IgD-negative memory B cell (primary cell): Measurements from ENCODE around the gene ANK2. TPM values are rescaled to one million over a fixed set of nuclear protein-coding genes. Genes with fewer than 3 reads are reported as not detected.
"Not testable (repeated sequence)": the region's sequence is repeated elsewhere in the genome, so short reads cannot be mapped to it uniquely, and the experiment has no call there.

ENCODE experiments used
- H3K27ac Mint-ChIP-seq, 3 donors: one replicate each; pipeline ENCODE4 v1.8.0; 2020 to 2022; ENCODE audit warnings: mild to moderate bottlenecking in 3 of 3, mixed read lengths in 3 of 3, moderate library complexity in 1 of 3
- H3K27me3 Mint-ChIP-seq: one replicate; pipeline ENCODE4 v1.8.0; 2021; ENCODE audit warnings: mixed read lengths
- H3K36me3 Mint-ChIP-seq: one replicate; pipeline ENCODE4 v1.8.0; 2020; ENCODE audit warnings: mild to moderate bottlenecking, mixed read lengths
- H3K4me1 Mint-ChIP-seq, 3 donors: one replicate each; pipeline ENCODE4 v1.8.0; 2020 to 2022; ENCODE audit warnings: mixed read lengths in 3 of 3, mild to moderate bottlenecking in 1 of 3
- H3K4me3 Mint-ChIP-seq, 4 donors: one replicate each; pipeline ENCODE4 v1.8.0; 2020 to 2022; ENCODE audit warnings: mild to moderate bottlenecking in 4 of 4, mixed read lengths in 4 of 4, moderate library complexity in 3 of 4
- H3K9me3 Mint-ChIP-seq, 3 donors: one replicate each; pipeline ENCODE4 v1.8.0; 2020 to 2021; ENCODE audit warnings: mixed read lengths in 3 of 3, mild to moderate bottlenecking in 1 of 3
- polyA plus RNA-seq: library from polyadenylated mRNA; unstranded; fragments of 300-500 nt; fragmentation: Illumina TruSeq; gene quantifications from one replicate; pipeline ENCODE4 v1.2.3, GENCODE V29; 2021

Gene ANK2
- polyA plus RNA-seq, 1 donor from 2014 or later: not detected

DNA sequence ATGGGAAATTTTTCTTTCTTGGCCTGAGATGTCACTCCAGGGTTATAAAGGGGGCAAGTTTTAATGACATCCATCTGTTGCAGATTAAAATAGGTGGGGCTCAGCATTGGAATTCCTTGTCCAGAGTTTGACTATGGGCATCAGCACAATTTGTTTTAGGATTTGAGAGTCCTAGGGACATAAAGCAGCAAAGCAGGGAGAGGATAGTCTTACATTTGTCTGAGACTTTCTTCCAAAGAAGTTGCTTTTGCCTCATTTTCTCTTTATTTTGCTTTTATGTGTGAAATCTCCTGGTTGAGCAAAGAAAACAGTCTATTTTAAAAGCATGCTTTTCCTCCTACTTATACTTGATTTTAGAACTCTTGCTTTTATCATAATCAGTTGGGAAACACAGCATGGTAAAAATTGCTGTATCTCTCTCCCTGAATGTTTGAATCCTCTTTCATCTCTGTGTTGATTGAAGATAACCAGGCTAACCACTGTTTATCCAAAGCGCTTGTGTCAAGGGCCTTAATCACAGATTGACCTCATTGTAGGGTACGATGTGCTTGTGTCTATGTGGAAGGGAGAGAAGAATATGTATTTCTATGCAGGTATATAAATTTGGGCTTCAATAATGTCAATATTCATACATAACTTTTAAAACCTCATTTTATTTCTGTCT is 121.5 kb downstream of the ANK2 start:
- no peaks in the 10 kb centered on the region for H3K4me1 Mint-ChIP-seq
- H3K27ac Mint-ChIP-seq: no peak overlapping the region
- no peaks in the 10 kb centered on the region for H3K27me3 Mint-ChIP-seq
- no peak overlapping the region for H3K4me3 Mint-ChIP-seq
- peaks cover 0 to 2% (median 0%) of the 10 kb centered on the region in 3 donors for H3K9me3 Mint-ChIP-seq
- no peaks in the 10 kb centered on the region for H3K36me3 Mint-ChIP-seq

DNA sequence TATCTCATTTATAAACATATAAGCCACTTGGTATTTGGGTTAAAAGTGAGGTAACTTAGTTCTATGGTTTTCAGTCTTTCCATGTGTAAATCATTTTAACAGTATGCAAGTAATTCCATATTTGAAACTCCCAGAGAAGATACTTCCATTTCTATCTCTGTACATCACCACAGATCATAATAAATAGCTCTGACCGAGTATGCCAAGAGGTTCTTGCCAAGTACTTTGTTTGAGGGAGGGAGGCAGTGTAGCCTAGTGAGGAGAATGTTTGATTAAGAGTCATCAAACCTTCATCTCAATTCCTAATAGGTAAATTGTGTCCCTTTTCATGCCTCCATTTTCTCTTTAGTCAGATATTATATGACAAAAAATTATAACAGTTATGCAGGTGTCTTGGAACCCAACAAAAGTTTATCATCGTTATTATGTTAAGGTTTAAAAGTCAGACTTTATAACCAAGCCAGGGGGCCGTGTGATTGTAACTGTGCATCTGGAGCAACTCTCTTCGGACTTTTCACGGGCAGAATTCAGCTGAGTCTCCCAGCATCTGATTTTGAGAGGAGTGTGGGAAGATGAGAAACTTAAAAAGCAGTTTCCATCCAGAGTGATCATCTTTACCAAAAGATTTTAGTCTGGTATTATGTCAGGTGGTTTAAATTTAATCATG is 123.8 kb downstream of the ANK2 start:
- no peaks in the 10 kb centered on the region for H3K27me3 Mint-ChIP-seq
- H3K4me3 Mint-ChIP-seq: no peak overlapping the region
- peaks cover 0 to 2% (median 0%) of the 10 kb centered on the region in 3 donors for H3K9me3 Mint-ChIP-seq
- H3K27ac Mint-ChIP-seq: no peak overlapping the region
- H3K4me1 Mint-ChIP-seq: no peaks in the 10 kb centered on the region
- H3K36me3 Mint-ChIP-seq: no peaks in the 10 kb centered on the region

DNA sequence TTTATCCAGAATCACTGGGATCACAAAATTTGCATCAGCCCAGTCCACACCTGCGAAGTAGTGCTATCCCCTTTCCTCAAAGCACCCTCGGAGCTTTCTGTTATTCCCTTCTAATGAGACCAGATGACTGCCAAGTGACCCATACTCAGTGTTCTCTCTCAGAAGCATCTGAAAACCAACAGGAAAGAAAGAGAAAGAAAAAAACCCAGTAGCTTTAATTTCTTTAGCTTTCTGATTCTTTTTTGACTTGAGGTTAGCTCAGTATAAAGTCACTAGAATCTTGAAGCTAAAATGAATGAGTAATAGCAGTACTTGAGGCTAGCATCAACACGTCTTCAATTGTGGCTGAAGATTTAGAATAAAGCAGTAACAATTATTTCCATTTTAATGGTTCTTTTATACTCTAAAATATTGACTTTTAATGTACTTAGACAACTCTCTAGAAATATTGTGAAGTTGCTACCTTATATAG is 124.4 kb downstream of the ANK2 start:
- H3K27me3 Mint-ChIP-seq: no peaks in the 10 kb centered on the region
- no peaks in the 10 kb centered on the region for H3K4me1 Mint-ChIP-seq
- no peak overlapping the region for H3K4me3 Mint-ChIP-seq
- no peaks in the 10 kb centered on the region for H3K36me3 Mint-ChIP-seq
- H3K27ac Mint-ChIP-seq: no peak overlapping the region
- H3K9me3 Mint-ChIP-seq: peaks cover 0 to 2% (median 0%) of the 10 kb centered on the region in 3 donors

DNA sequence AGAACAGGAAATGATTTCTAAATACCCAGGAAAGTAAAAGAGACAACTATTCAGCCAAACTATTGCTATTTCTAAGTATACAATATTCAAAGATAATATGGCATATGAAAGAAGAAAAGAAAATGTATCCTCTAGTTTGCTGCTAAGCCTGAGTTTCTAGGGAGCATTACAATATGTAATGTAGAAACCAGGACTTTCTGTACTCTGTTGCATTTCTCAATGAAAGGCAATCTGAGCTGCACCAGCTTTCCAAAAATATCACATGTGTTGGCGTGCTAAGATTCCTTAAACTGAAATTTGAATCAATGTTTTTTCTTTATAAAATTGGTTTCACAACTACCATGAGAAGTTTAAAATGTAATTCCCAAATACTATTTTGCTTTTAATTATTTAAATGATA is 129.6 kb downstream of the ANK2 start:
- no peaks in the 10 kb centered on the region for H3K27me3 Mint-ChIP-seq
- no peaks in the 10 kb centered on the region for H3K36me3 Mint-ChIP-seq
- H3K9me3 Mint-ChIP-seq: peaks cover 0 to 2% (median 0%) of the 10 kb centered on the region in 3 donors
- no peak overlapping the region for H3K4me3 Mint-ChIP-seq
- no peak overlapping the region for H3K27ac Mint-ChIP-seq
- H3K4me1 Mint-ChIP-seq: no peaks in the 10 kb centered on the region

DNA sequence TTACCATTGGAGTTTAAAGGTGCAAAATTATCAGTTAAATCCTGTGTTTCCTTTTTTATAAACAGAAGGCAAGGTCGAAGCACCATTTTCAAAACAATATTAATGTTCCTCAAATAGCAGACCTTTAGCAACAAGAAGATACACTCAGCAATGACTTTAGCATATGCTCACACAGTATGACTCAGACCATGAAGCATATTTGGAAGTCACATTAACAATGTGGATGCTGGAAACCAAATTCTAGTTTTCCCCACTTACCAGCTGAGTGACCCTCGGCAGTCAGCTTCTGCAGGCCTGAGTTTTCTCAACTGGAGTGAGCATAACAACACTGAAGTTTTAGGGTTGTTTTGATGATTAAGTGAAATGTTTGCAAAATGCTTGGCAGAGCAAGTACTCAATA is 130.5 kb downstream of the ANK2 start:
- H3K27me3 Mint-ChIP-seq: no peaks in the 10 kb centered on the region
- H3K27ac Mint-ChIP-seq: no peak overlapping the region
- no peaks in the 10 kb centered on the region for H3K36me3 Mint-ChIP-seq
- H3K4me3 Mint-ChIP-seq: no peak overlapping the region
- H3K9me3 Mint-ChIP-seq: peaks cover 0 to 2% (median 0%) of the 10 kb centered on the region in 3 donors
- H3K4me1 Mint-ChIP-seq: no peaks in the 10 kb centered on the region

DNA sequence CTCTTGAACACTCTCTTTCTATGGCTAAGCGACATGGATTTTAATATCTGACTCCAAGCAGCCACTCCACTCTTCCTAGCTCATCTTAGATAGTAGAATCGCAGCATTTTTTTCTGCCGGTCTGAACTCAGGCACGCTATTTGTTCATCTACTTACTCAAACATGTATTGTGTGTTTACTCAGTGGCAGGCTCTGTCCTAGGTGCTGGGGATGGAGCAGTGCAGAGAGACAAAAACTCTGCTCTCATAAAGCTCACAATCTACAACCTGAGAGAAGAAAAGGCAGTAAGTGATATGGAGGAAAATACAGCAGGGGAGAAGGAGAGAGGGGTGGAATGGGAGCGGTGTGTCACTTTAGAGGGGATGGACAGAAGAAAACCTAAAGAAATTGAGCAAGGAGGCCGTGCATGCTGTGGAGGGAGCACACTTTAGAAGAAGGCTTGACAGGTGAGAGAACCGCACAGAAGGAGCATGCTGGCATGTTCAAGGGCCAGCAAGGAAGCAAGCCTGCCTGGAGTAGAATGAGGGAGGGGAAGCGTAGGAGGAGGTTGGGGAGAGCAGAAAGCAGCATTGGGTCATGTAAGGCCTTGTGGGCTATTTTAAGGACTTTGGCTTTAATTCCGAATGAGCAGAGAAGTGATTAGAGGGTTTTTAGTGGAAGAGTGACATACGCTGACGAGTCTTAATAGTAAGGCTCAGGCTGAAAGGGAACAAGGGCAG is 132.0 kb downstream of the ANK2 start:
- Mint-ChIP-seq H3K4me1 (no peaks in the 10 kb centered on the region), H3K27ac (no peak overlapping the region), H3K9me3 (no peaks in the 10 kb centered on the region), H3K36me3 (no peaks in the 10 kb centered on the region), H3K4me3 (no peak overlapping the region), H3K27me3 (no peaks in the 10 kb centered on the region)

GRCh38 chr4:113183032-113183605 is 133.7 kb downstream of the ANK2 start:
- H3K9me3 Mint-ChIP-seq: no peaks in the 10 kb centered on the region
- peaks cover 2% of the 10 kb centered on the region for H3K27me3 Mint-ChIP-seq
- H3K27ac Mint-ChIP-seq: no peak overlapping the region
- H3K36me3 Mint-ChIP-seq: no peaks in the 10 kb centered on the region
- H3K4me3 Mint-ChIP-seq: no peak overlapping the region
- H3K4me1 Mint-ChIP-seq: no peaks in the 10 kb centered on the region

GRCh38 chr4:113186220-113186619 is 136.8 kb downstream of the ANK2 start:
- H3K9me3 Mint-ChIP-seq, H3K4me1 Mint-ChIP-seq, H3K36me3 Mint-ChIP-seq, H3K27me3 Mint-ChIP-seq, H3K27ac Mint-ChIP-seq, H3K4me3 Mint-ChIP-seq: not testable (repeated sequence)

DNA sequence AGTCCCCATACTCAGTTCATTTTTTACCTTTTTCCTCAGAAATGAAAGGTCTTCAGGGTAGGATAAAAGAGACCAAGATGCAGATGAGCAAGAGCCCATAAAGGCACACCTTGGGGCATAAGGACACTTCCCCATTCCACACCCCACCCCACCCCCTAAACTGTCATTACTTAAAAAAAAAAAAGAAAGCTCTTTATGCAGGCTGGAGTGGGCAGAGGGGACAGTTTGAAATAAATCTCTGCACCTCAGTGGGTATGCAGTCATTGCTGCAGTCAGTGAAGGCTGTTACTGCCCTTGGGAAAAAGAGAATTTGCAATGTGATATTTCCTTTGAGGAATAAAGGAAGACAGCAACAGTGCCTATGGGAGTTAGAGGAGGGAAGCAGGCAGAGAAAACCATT is 137.5 kb downstream of the ANK2 start:
- H3K4me1 Mint-ChIP-seq: no peaks in the 10 kb centered on the region
- no peak overlapping the region for H3K4me3 Mint-ChIP-seq
- no peak overlapping the region for H3K27ac Mint-ChIP-seq
- peaks cover 2% of the 10 kb centered on the region for H3K27me3 Mint-ChIP-seq
- H3K36me3 Mint-ChIP-seq: no peaks in the 10 kb centered on the region
- H3K9me3 Mint-ChIP-seq: no peaks in the 10 kb centered on the region

DNA sequence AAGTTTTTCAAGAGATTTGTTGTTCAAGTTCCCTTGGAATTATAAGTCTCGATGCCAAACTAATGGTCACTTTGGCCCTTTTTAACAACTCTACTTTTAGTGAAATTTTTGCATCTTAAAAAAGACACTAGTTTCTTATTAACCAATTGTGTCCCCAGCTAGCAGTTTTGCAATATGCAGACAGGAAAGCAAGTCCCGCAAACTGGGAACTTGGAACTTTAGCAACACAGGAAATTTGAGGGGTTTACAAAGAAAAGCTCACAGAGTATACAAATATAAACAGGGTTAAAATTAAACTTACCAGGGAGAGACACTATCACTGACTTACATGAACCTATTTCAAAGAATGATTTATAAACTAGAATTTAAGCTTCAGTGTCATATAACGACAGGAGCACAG is 137.9 kb downstream of the ANK2 start:
- Mint-ChIP-seq H3K27ac (no peak overlapping the region), H3K4me1 (no peaks in the 10 kb centered on the region), H3K27me3 (peaks cover 2% of the 10 kb centered on the region), H3K36me3 (no peaks in the 10 kb centered on the region), H3K4me3 (no peak overlapping the region), H3K9me3 (no peaks in the 10 kb centered on the region)

DNA sequence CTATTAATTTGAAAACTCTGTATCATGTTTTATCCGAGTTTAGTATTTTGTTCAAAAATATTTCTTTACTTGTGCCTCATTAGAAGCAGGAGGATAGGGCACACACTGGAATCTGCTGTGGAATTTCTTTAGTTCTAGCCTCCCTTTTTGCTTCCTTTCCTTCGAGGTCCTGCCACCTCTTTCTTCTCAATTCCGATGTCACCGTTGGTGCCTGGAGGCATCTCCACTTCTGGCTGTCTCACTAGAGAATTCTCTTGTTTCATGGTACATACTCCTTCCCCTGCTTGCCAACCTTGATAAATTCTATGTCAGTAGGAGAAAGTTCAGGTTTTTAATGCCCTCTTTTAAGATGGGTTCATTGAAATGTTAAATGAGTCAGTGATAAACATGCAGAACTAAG is 140.1 kb downstream of the ANK2 start:
- Mint-ChIP-seq H3K27ac (no peak overlapping the region), H3K4me3 (no peak overlapping the region), H3K9me3 (no peaks in the 10 kb centered on the region), H3K4me1 (no peaks in the 10 kb centered on the region), H3K36me3 (no peaks in the 10 kb centered on the region), H3K27me3 (peaks cover 2% of the 10 kb centered on the region)

GRCh38 chr4:113209153-113209552 is 159.7 kb downstream of the ANK2 start:
- Mint-ChIP-seq H3K4me1 (no peaks in the 10 kb centered on the region), H3K9me3 (no peaks in the 10 kb centered on the region), H3K36me3 (no peaks in the 10 kb centered on the region), H3K4me3 (peak overlapping the region in 1 of 4 donors; percentile 64), H3K27ac (no peak overlapping the region), H3K27me3 (no peaks in the 10 kb centered on the region)

DNA sequence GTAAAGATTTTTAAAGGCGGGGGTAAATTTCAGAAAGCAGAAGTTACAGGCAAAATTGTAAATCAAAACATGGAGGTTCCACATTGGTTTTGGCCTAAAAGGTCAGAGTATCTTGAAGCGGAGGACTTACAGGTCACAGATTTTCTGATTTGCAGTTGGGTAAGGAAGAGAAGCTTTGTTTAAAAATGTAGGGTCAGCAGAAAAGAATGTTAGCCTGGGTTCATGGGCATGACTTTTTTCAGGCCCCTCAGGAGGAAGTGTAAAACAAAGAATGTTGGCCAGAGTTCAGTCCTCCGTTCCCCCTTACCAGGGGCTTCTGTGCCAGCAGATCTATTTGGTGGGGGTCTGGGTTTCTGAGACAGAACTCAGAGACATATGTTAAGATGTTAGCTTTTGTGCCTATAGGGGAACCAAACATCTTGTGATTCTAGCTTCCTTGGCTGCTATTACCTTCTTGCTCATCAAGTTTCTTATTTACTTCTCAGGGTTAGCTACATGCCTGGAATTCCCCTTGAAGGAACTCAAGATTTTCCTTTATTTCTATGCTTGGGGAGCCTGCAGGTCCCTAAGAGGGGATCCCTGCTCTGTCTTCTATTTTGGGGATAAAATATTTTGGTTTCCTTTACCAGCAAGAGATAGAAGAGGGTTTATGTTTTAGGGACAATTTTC is 160.3 kb downstream of the ANK2 start:
- Mint-ChIP-seq H3K4me3 (peak overlapping the region in 1 of 4 donors; percentile 64), H3K27me3 (no peaks in the 10 kb centered on the region), H3K9me3 (no peaks in the 10 kb centered on the region), H3K27ac (no peak overlapping the region), H3K36me3 (no peaks in the 10 kb centered on the region), H3K4me1 (no peaks in the 10 kb centered on the region)

DNA sequence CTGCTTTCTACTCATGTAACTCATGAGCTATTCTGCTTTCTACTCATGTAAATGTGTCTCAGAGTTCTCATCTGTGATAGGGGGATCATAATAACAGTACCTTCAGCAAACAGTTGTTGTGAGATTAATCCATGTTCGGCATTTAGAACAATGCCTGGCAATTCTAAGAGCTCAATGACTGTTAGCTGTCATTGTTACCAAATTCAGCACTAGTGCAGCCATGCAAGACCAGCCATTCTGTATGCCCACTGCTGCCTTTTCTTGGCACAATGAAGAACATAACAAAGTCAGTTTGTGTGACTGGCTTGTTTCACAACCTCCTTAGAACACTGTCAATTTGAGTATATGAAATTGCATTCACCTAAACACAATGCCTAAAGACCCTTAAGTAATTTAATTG is 163.2 kb downstream of the ANK2 start:
- H3K4me3 Mint-ChIP-seq: no peak overlapping the region
- no peaks in the 10 kb centered on the region for H3K36me3 Mint-ChIP-seq
- H3K4me1 Mint-ChIP-seq: no peaks in the 10 kb centered on the region
- no peak overlapping the region for H3K27ac Mint-ChIP-seq
- no peaks in the 10 kb centered on the region for H3K9me3 Mint-ChIP-seq
- no peaks in the 10 kb centered on the region for H3K27me3 Mint-ChIP-seq

DNA sequence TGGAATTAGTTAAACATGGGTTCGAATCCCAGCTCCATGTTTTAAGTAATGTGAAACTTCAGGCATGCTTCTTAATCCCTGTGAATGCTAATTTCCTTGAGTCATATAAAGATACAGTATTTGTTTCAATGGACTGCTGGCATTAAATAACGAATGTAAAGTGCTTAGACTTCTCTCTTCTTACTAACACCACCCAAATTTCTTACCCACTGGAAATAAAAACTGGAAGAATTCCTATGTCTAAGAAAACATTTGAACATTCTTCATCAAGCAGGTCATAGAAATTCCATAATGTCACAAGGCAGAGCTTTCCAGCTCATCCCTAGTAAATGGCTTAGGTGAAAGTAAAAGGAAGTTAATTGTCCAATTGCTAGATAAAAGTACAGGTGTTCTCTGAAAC is 172.5 kb downstream of the ANK2 start:
- Mint-ChIP-seq H3K27me3 (peaks cover 1% of the 10 kb centered on the region), H3K4me1 (no peaks in the 10 kb centered on the region), H3K9me3 (no peaks in the 10 kb centered on the region), H3K27ac (no peak overlapping the region), H3K36me3 (no peaks in the 10 kb centered on the region), H3K4me3 (no peak overlapping the region)
